ENCODE data around the gene PLEKHA7.

PLEKHA7 gene

DNA sequence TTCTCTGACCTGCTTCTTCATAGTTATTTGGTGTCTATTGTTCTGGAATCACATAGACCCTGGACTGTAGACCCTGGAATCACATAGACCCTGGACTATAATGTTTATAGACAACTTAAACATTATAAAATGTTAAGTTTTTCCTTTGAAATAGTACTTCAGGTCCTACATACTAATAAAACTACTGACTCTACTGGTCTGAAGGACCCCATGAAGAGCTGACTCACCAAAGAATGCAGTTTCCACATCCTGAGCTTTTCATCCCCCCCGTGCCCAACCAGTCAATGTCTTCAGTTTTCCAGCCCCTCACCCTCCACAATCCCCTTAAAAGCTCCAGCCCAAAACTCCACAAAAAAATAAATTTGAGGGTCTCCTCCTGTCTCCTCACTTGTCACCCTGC, 6.6 kb upstream of the PLEKHA7 start (continued):
- TF ChIP-seq PATZ1 (CRISPR knock-in tag; IDR thresholded peaks at IDR 0.05; ENCODE audit: borderline replicate concordance), result no peak

GRCh38 chr11:17019232-17019631, 5.0 kb upstream of the PLEKHA7 start:
- TF ChIP-seq TCF4 (CRISPR knock-in tag; IDR thresholded peaks at IDR 0.05; ENCODE audit: borderline replicate concordance), result no peak
- TF ChIP-seq, protein P1, sequence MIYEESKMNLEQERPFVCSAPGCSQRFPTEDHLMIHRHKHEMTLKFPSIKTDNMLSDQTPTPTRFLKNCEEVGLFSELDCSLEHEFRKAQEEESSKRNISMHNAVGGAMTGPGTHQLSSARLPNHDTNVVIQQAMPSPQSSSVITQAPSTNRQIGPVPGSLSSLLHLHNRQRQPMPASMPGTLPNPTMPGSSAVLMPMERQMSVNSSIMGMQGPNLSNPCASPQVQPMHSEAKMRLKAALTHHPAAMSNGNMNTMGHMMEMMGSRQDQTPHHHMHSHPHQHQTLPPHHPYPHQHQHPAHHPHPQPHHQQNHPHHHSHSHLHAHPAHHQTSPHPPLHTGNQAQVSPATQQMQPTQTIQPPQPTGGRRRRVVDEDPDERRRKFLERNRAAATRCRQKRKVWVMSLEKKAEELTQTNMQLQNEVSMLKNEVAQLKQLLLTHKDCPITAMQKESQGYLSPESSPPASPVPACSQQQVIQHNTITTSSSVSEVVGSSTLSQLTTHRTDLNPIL (CRISPR knock-in tag; IDR thresholded peaks at IDR 0.05; ENCODE audit: low read depth), result no peak
- no peak for TF ChIP-seq RARB (CRISPR knock-in tag; IDR thresholded peaks at IDR 0.05)
- no peak for TF ChIP-seq GLIS3 (CRISPR knock-in tag; IDR thresholded peaks at IDR 0.05)
- no peak for TF ChIP-seq CSRNP3 (CRISPR knock-in tag; IDR thresholded peaks at IDR 0.05)
- TF ChIP-seq PPARA (CRISPR knock-in tag; IDR thresholded peaks at IDR 0.05; ENCODE audit: borderline replicate concordance), result no peak
- TF ChIP-seq TOX (CRISPR knock-in tag; IDR thresholded peaks at IDR 0.05; ENCODE audit: borderline replicate concordance), result no peak
- no peak for TF ChIP-seq OSR1 (CRISPR knock-in tag; IDR thresholded peaks at IDR 0.05)
- no peak for ATAC-seq

DNA sequence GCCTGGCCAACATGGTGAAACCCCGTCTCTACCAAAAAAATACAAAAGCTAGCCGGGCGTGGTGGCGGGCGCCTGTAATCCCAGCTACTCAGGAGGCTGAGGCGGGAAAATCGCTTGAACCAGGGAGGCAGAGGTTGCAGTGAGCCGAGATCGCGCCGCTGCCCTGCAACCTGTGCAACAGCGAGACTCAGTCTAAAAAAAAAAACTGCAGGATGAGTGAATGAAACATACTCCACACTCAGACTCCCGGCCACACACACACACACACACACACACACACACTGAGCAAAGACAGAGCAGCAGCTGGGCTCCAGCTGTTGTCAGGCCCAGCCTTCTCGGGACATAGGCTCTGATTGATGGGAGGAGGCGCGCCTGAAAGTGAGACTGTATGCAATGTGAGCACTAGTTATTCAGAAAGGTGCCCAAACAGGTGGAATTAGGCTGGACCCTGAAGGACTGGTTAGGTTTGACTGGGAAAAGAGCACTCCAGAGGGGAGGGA, 1.5 kb upstream of the PLEKHA7 start:
- TF ChIP-seq CSDC2 (CRISPR knock-in tag; IDR thresholded peaks at IDR 0.05) (no peak), ZFP30 (CRISPR knock-in tag; IDR thresholded peaks at IDR 0.05) (no peak), PATZ1 (CRISPR knock-in tag; IDR thresholded peaks at IDR 0.05; ENCODE audit: borderline replicate concordance) (no peak), ESRRG (CRISPR knock-in tag; IDR thresholded peaks at IDR 0.05) (no peak)
- TF ChIP-seq, protein P1 (CRISPR knock-in tag; IDR thresholded peaks at IDR 0.05; ENCODE audit: low read depth), result no peak
- no peak for ATAC-seq

DNA sequence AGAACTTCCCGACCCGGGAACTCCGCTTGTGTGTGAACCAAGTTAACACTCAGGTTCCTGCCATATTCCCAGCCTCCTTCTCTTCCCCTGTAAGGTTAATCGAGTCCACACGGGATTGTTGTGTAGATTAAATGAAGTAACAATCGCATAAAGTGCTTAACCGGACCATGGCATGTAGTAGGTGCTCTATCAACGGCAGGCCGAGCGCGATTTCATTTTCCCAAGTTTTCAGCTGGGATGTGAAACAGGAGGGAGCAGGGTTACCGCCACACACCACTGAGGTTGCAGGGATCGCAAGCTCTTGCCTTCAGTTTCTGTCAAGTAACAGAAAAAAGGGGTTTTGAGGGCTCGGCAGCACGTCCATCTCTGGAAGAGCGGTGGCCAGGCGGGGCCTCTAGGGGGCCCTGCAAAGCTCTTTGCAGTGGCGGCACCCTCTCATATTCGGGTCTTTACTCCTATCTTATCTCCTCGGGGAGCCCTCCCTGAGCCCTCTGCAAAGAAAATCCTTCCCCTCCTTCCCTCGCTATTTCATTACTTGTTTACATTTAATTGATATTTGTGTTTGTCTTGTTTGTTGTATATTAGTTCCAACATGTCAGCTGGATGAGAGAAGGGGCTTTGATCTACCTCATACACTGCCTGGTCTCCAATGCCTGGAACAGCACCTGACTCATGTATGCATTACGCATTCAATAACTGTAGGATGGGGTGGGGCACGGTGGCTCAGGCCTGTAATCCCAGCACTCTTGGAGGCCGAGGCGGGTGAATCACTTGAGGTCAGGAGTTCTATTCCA, 816 bp upstream of the PLEKHA7 start:
- ATAC-seq, result peak; percentile 70
- TF ChIP-seq ZNF565 (CRISPR knock-in tag; conservative IDR thresholded peaks at IDR 0.05; ENCODE audit: low read depth) (no peak), TOX (CRISPR knock-in tag; IDR thresholded peaks at IDR 0.05; ENCODE audit: borderline replicate concordance) (no peak), ZNF70 (CRISPR knock-in tag; IDR thresholded peaks at IDR 0.05) (no peak)

DNA sequence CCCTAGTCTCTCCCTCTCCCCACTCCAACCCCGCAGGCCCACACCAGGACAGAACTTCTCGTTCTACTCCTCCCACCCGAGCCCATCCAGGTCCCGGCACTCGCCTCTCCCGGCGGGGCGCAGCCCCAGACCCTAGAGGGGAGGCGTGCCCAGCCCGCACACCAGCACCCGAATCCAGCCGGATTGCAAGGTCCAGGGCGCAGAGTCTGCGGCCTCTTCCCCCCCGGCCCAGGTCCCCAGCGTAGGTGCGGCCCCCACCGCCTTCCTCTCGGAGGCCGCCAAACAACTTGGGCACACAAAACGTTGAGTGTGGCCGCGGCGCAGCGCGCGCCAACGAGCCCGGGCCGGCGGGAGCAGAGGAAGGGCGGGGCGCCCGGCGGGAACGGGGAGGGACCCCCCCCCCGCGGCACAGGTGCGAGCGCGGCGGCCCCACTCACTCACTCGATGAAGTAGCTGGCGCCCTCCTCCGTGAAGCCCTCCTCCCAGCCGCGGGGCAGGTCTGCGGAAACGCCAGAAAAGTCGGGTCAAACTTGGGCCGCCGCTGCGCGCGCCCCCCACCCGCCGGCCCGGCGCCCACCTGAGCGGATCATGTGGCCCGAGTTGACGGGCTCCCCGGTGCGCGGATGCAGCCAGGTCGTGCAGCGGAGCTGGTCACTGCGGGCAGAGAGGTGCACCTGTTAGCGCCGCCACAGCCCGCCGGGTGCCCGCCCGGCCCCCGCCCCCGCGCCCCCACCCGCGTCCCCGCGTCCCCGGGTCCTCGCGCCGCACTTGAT, 480 bp downstream of the PLEKHA7 start:
- TF ChIP-seq ISL1 (CRISPR knock-in tag; IDR thresholded peaks at IDR 0.05), result no peak
- ATAC-seq, result no peak

All from SK-N-SH treated with all-trans-retinoic acid at 6 μM for 48 hours (cell line).